ENCODE results near the gene JAK3. TPM values are rescaled to one million over a fixed set of nuclear protein-coding genes. Genes with fewer than 3 reads are reported as not detected.

The JAK3 gene
- total and polyA plus RNA-seq, 2 of the 8 experiments (the other 6 are each of a cell fraction or from before 2014, with no cell fraction given) = 4.0 to 4.7 TPM

- TF ChIP-seq GTF2F1 (IDR thresholded peaks at IDR 0.05; ENCODE audit: borderline replicate concordance, low read depth, low read length) (no peak), PHF8 (conservative IDR thresholded peaks at IDR 0.05; ENCODE audit: low read depth, low read length) (peak; percentile 68), NANOG (IDR thresholded peaks at IDR 0.05; ENCODE audit: insufficient read depth, low read depth, low read length, poor library complexity, severe bottlenecking) (no peak), CHD2 (IDR thresholded peaks at IDR 0.05; ENCODE audit: low read length) (peak; percentile 33; the same call in 1 of the 2 replicates), GABPA (IDR thresholded peaks at IDR 0.05; ENCODE audit: borderline replicate concordance, insufficient read depth, low read length) (no peak), CEBPB (IDR thresholded peaks at IDR 0.05; ENCODE audit: low read depth, low read length) (no peak), JUN (IDR thresholded peaks at IDR 0.05; ENCODE audit: low read depth, low read length) (no peak), BCL11A (IDR thresholded peaks at IDR 0.05; ENCODE audit: low read depth in 2 of 2, low read length in 2 of 2) (no peak), MAX (IDR thresholded peaks at IDR 0.05) (no peak; the same call in 1 of the 2 replicates), KDM4A (IDR thresholded peaks at IDR 0.05; ENCODE audit: low read depth, low read length, severe bottlenecking) (peak; percentile 54), CTBP2 (IDR thresholded peaks at IDR 0.05; ENCODE audit: borderline replicate concordance, insufficient read depth, insufficient read length, low read length) (no peak), YY1 (IDR thresholded peaks at IDR 0.05; ENCODE audit: low read depth, low read length) (0 out of 2 replicates have a peak, but pooled peaks have one; percentile 29), SUZ12 (IDR thresholded peaks at IDR 0.05; ENCODE audit: low read length) (no peak), FOSL1 (IDR thresholded peaks at IDR 0.05; ENCODE audit: insufficient read depth, low read depth, low read length) (no peak), TEAD4 (IDR thresholded peaks at IDR 0.05; ENCODE audit: low read depth, low read length) (no peak), EGR1 (IDR thresholded peaks at IDR 0.05; ENCODE audit: borderline replicate concordance, low read depth, low read length) (no peak), SIRT6 (IDR thresholded peaks at IDR 0.05; ENCODE audit: low read length) (no peak), HDAC6 (IDR thresholded peaks at IDR 0.05; ENCODE audit: low read depth, low read length) (no peak), SIN3A (conservative IDR thresholded peaks at IDR 0.05 in 1 of 2, IDR thresholded peaks at IDR 0.05 in 1 of 2; ENCODE audit: low read depth in 1 of 2, low read length in 2 of 2) (no peak), HDAC2 (IDR thresholded peaks at IDR 0.05; ENCODE audit: borderline replicate concordance in 1 of 2, low read depth in 2 of 2, low read length in 2 of 2) (peak in 1 of 2 experiments; percentile 97; a peak in 2 of 4 replicates), CHD1 (IDR thresholded peaks at IDR 0.05; ENCODE audit: low read depth, low read length) (no peak), JUND (IDR thresholded peaks at IDR 0.05; ENCODE audit: low read length) (no peak), SP2 (IDR thresholded peaks at IDR 0.05; ENCODE audit: low read length) (no peak)
Measured at GRCh38 chr19:17829855-17830566, 17.8 kb downstream of the JAK3 start (continued).

All from H1 (cell line).